ENCODE results near the gene KRTAP19-1. TPM values are rescaled to one million over a fixed set of nuclear protein-coding genes. Genes with fewer than 3 reads are reported as not detected.
"Not testable (repeated sequence)": the region's sequence is repeated elsewhere in the genome, so short reads cannot be mapped to it uniquely, and the experiment has no call there.

The KRTAP19-1 gene
- total RNA-seq, 1 experiment from 2014 or later = not detected

DNA sequence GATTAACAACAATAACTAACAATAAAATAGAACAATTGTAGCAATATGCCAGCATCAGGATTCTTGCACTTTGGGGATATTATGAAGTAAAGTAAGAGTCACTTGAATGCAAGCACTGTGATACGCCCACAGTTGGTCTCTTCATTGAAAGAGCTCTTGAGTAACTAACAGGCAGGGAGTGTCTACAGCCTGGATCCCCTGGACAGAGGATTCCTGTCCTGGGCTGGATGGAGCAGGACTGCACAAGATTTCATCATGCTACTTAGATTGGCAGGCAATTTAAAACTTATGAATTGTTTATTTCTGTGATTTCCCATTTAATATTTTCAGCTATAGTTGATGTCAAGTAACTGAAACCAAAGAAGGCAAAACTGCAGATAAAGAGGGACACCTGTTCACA lies 35.5 kb upstream of the KRTAP19-1 start:
- H3K4me3 ChIP-seq (ENCODE audit: low read depth in 2 of 2, low read length in 2 of 2) = no peak overlapping the region
- no peak for TF ChIP-seq TCF7L2 (IDR thresholded peaks at IDR 0.05; ENCODE audit: low read depth, low read length)
- TF ChIP-seq, protein P1, sequence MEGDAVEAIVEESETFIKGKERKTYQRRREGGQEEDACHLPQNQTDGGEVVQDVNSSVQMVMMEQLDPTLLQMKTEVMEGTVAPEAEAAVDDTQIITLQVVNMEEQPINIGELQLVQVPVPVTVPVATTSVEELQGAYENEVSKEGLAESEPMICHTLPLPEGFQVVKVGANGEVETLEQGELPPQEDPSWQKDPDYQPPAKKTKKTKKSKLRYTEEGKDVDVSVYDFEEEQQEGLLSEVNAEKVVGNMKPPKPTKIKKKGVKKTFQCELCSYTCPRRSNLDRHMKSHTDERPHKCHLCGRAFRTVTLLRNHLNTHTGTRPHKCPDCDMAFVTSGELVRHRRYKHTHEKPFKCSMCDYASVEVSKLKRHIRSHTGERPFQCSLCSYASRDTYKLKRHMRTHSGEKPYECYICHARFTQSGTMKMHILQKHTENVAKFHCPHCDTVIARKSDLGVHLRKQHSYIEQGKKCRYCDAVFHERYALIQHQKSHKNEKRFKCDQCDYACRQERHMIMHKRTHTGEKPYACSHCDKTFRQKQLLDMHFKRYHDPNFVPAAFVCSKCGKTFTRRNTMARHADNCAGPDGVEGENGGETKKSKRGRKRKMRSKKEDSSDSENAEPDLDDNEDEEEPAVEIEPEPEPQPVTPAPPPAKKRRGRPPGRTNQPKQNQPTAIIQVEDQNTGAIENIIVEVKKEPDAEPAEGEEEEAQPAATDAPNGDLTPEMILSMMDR (IDR thresholded peaks at IDR 0.05) = no peak
- TF ChIP-seq POLR2AphosphoS5 (IDR thresholded peaks at IDR 0.05; ENCODE audit: low read depth, low read length) = no peak
- TF ChIP-seq, protein P2, sequence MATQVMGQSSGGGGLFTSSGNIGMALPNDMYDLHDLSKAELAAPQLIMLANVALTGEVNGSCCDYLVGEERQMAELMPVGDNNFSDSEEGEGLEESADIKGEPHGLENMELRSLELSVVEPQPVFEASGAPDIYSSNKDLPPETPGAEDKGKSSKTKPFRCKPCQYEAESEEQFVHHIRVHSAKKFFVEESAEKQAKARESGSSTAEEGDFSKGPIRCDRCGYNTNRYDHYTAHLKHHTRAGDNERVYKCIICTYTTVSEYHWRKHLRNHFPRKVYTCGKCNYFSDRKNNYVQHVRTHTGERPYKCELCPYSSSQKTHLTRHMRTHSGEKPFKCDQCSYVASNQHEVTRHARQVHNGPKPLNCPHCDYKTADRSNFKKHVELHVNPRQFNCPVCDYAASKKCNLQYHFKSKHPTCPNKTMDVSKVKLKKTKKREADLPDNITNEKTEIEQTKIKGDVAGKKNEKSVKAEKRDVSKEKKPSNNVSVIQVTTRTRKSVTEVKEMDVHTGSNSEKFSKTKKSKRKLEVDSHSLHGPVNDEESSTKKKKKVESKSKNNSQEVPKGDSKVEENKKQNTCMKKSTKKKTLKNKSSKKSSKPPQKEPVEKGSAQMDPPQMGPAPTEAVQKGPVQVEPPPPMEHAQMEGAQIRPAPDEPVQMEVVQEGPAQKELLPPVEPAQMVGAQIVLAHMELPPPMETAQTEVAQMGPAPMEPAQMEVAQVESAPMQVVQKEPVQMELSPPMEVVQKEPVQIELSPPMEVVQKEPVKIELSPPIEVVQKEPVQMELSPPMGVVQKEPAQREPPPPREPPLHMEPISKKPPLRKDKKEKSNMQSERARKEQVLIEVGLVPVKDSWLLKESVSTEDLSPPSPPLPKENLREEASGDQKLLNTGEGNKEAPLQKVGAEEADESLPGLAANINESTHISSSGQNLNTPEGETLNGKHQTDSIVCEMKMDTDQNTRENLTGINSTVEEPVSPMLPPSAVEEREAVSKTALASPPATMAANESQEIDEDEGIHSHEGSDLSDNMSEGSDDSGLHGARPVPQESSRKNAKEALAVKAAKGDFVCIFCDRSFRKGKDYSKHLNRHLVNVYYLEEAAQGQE (IDR thresholded peaks at IDR 0.05; ENCODE audit: insufficient read depth in 1 of 2, low read depth in 2 of 2, low read length in 1 of 2) = no peak
- TF ChIP-seq SIN3A (IDR thresholded peaks at IDR 0.05; ENCODE audit: borderline replicate concordance, insufficient read depth, low read depth, low read length) = no peak
- no peaks in the 10 kb centered on the region for H3K4me1 ChIP-seq (ENCODE audit: control insufficient read depth, insufficient read depth, low read length)
- in situ Hi-C loops (cut with HindIII; ENCODE audit: low pct_unique_long_range_greater_than_20kb, low sequenced_read_pairs) (no loop called here), intact Hi-C loops (cut with micrococcal nuclease; ENCODE audit: unreplicated experiment) (no loop called here)
- ATAC-seq = no peak
- CTCF ChIA-PET = no interaction called here
- H3K9me3 ChIP-seq (ENCODE audit: control insufficient read depth, insufficient read depth, low read depth, low read length) = no peaks in the 10 kb centered on the region
- POLR2A ChIA-PET = no interaction called here
- no peak overlapping the region for H3K27ac ChIP-seq (ENCODE audit: low read length)
- H3K27me3 ChIP-seq (ENCODE audit: control insufficient read depth, insufficient read depth, low read length) = no peaks in the 10 kb centered on the region
- no TSS peak for BruUV-seq (replicated peaks)
- DNase-seq (ENCODE audit: low read depth, low spot score) = no peak
- H3K36me3 ChIP-seq (ENCODE audit: control insufficient read depth, insufficient read depth, low read length) = no peaks in the 10 kb centered on the region

DNA sequence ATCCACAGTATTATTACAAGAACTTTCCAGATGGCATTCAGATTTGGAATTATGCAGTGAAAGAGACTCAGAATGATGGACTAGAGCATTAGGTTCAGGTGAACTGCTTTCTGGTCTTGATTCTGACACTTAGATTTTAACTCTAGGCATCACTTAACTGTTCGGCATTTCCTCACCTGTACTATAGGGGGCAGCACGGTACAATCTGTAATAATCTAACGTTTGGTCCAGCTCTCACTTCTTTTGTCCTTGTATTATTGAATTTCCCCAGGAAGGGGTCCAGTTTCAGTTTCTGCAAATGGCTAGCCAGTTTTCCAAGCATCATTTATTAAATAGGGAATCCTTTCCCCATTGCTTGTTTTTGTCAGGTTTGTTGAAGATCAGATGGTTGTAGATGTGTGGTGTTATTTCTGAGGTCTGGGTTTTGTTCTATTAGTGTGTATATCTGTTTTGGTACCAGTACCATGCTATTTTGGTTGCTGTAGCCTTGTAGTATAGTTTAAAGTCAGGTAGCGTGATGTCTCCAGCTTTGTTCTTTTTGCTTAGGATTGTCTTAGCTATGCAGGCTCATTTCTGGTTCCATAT lies 25.5 kb upstream of the KRTAP19-1 start:
- ATAC-seq; in situ Hi-C loops (cut with HindIII; ENCODE audit: low pct_unique_long_range_greater_than_20kb, low sequenced_read_pairs); intact Hi-C loops (cut with micrococcal nuclease; ENCODE audit: unreplicated experiment); CTCF ChIA-PET; DNase-seq (ENCODE audit: low read depth, low spot score); POLR2A ChIA-PET; H3K27ac ChIP-seq (ENCODE audit: low read length); BruUV-seq (replicated peaks); H3K9me3 ChIP-seq (ENCODE audit: control insufficient read depth, insufficient read depth, low read depth, low read length); H3K27me3 ChIP-seq (ENCODE audit: control insufficient read depth, insufficient read depth, low read length); H3K4me3 ChIP-seq (ENCODE audit: low read depth in 2 of 2, low read length in 2 of 2); H3K36me3 ChIP-seq (ENCODE audit: control insufficient read depth, insufficient read depth, low read length); H3K4me1 ChIP-seq (ENCODE audit: control insufficient read depth, insufficient read depth, low read length): not testable (repeated sequence)
- TF ChIP-seq, protein P1 (IDR thresholded peaks at IDR 0.05) = peak; percentile 19; the same call in 1 of the 2 replicates

Measured in Panc1 (cell line).